Suppressor macrophage treated with lipopolysaccharide for 4 hours (primary cell): ENCODE results near the gene CADPS.

Source experiments
- DNase-seq: peaks from one replicate; pipeline ENCODE4 v3.0.0-alpha.2; 2020

The CADPS gene

GRCh38 chr3:62405566-62405965 is 469.6 kb downstream of the CADPS start:
- no peak for DNase-seq

GRCh38 chr3:62405135-62405534 is 470.1 kb downstream of the CADPS start:
- no peak for DNase-seq

- no peak for DNase-seq
Measured at GRCh38 chr3:62404321-62404720, 470.9 kb downstream of the CADPS start.

GRCh38 chr3:62403765-62404164 is 471.5 kb downstream of the CADPS start:
- DNase-seq: no peak

- no peak for DNase-seq
Measured at GRCh38 chr3:62392626-62393292, 482.5 kb downstream of the CADPS start.

GRCh38 chr3:62387251-62387650 is 488.0 kb downstream of the CADPS start:
- no peak for DNase-seq

GRCh38 chr3:62379321-62379798 is 495.9 kb downstream of the CADPS start:
- DNase-seq: no peak

GRCh38 chr3:62378921-62379320 is 496.3 kb downstream of the CADPS start:
- no peak for DNase-seq

- DNase-seq: no peak
Measured at GRCh38 chr3:62378311-62378789, 496.9 kb downstream of the CADPS start.

- DNase-seq: no peak
Measured at GRCh38 chr3:62376906-62377877, 498.0 kb downstream of the CADPS start.

- no peak for DNase-seq
Measured at GRCh38 chr3:62376454-62376720, 498.8 kb downstream of the CADPS start.

- no peak for DNase-seq
Measured at GRCh38 chr3:62375655-62376453, 499.4 kb downstream of the CADPS start.

GRCh38 chr3:62374341-62375218 is 500.6 kb downstream of the CADPS start:
- no peak for DNase-seq

- DNase-seq: no peak
Measured at GRCh38 chr3:62373714-62374333, 501.4 kb downstream of the CADPS start.

GRCh38 chr3:62373215-62373614 is 502.0 kb downstream of the CADPS start, which contains the start of gene FEZF2:
Gene FEZF2 (minus strand): TSS chr3:62373550. CDS start chr3:62372868, 682 bp downstream.
- DNase-seq: no peak

GRCh38 chr3:62372621-62373041 is 502.6 kb downstream of the CADPS start:
- no peak for DNase-seq

GRCh38 chr3:62371720-62372591 is 503.3 kb downstream of the CADPS start:
- DNase-seq: no peak

- DNase-seq: no peak
Measured at GRCh38 chr3:62370858-62371719, 504.1 kb downstream of the CADPS start.

GRCh38 chr3:62370112-62370857 is 504.9 kb downstream of the CADPS start:
- no peak for DNase-seq
